ENCODE data around the gene MOGAT1. TPM values are rescaled to one million over a fixed set of nuclear protein-coding genes. Genes with fewer than 3 reads are reported as not detected.
A peak's percentile ranks its signal among the peaks of the same experiment; 100 is the strongest.

Gene MOGAT1
- total and polyA plus RNA-seq, 2 of the 8 experiments (the other 6 are each of a cell fraction or from before 2014, with no cell fraction given), result 0.11 to 0.67 TPM

- CTCF ChIA-PET (ENCODE audit: partially characterized antibody), result interaction anchor here (0.6 to 1.7 kb wide), 5 partner anchors 10 to 355 kb away, joined by 3 to 4 read pairs (median 3); no protein-coding TSS in a partner anchor
These were observed 84.9 kb downstream of the MOGAT1 start for GRCh38 chr2:222756362-222756831.

More at GRCh38 chr2:222756362-222756831, 84.9 kb downstream of the MOGAT1 start:
- Histone ChIP-seq H3K36me3 (ENCODE audit: control insufficient read depth in 2 of 4, insufficient read depth in 4 of 4, low read length in 3 of 4) (no peaks in the 10 kb centered on the region), H3K27ac (ENCODE audit: low read depth, low read length) (no peak overlapping the region), H3K9ac (replicated peaks in 1 of 4; ENCODE audit: extremely low read depth in 1 of 4, low read depth in 3 of 4, low read length in 3 of 4) (no peak overlapping the region), H3K4ac (replicated peaks; ENCODE audit: insufficient read length, low read depth, low read length) (no peak overlapping the region), H2BK12ac (ENCODE audit: low read depth, low read length) (no peak overlapping the region), H2AFZ (ENCODE audit: low read length) (0 out of 2 replicates have a peak overlapping the region, but pooled peaks have one; percentile 27), H4K5ac (ENCODE audit: insufficient read length, low read depth, low read length) (no peak overlapping the region), H3K4me3 (ENCODE audit: extremely low read depth in 1 of 4, insufficient read depth in 2 of 4, low read depth in 3 of 4, low read length in 4 of 4) (no peak overlapping the region), H3K9me3 (ENCODE audit: insufficient read depth in 2 of 2, low read depth in 1 of 2, low read length in 1 of 2) (no peaks in the 10 kb centered on the region), H3K79me2 (ENCODE audit: control insufficient read depth in 1 of 2, insufficient read depth in 2 of 2, low read length in 2 of 2) (no peaks in the 10 kb centered on the region), H2BK120ac (replicated peaks; ENCODE audit: low read depth, low read length) (peak overlapping the region; percentile 5), H4K91ac (replicated peaks; ENCODE audit: insufficient read length, low read length) (no peak overlapping the region), H3K14ac (ENCODE audit: insufficient read length) (no peak overlapping the region), H2AK5ac (ENCODE audit: low read depth, low read length) (no peak overlapping the region), H4K20me1 (replicated peaks in 1 of 2; ENCODE audit: control insufficient read depth in 1 of 2, insufficient read depth in 2 of 2, low read length in 2 of 2) (no peaks in the 10 kb centered on the region), H4K8ac (ENCODE audit: extremely low read depth, insufficient read depth, low read length) (no peak overlapping the region), H2BK5ac (ENCODE audit: low read depth, low read length) (no peak overlapping the region), H3K4me1 (replicated peaks in 1 of 4; ENCODE audit: control insufficient read depth in 3 of 4, insufficient read depth in 4 of 4, low read length in 3 of 4) (peaks cover 0 to 8% (median 2%) of the 10 kb centered on the region in 4 experiments; a peak in 3 of 7 replicates), H2BK15ac (ENCODE audit: low read length) (no peak overlapping the region), H3K18ac (ENCODE audit: extremely low read depth, low read length) (no peak overlapping the region), H3K56ac (replicated peaks; ENCODE audit: insufficient read length, low read depth, low read length) (no peak overlapping the region), H3K23me2 (ENCODE audit: low read depth, low read length) (no peaks in the 10 kb centered on the region), H3K23ac (ENCODE audit: insufficient read length) (no peak overlapping the region), H3K4me2 (ENCODE audit: insufficient read depth in 1 of 2, low read depth in 2 of 2, low read length in 2 of 2) (no peak overlapping the region), H3K79me1 (ENCODE audit: low read depth, low read length) (no peaks in the 10 kb centered on the region), H2BK20ac (ENCODE audit: low read length) (peak overlapping the region; percentile 13; the same call in 1 of the 2 replicates), H3K27me3 (replicated peaks in 1 of 4; ENCODE audit: control insufficient read depth in 3 of 4, extremely low read depth in 1 of 4, insufficient read depth in 3 of 4, low read length in 3 of 4) (no peaks in the 10 kb centered on the region; a peak in 2 of 7 replicates)
- POLR2A ChIA-PET (ENCODE audit: partially characterized antibody), result no interaction called here
- no peak for FAIRE-seq
- TF ChIP-seq POLR2A (IDR thresholded peaks at IDR 0.05; ENCODE audit: control extremely low read depth in 1 of 2, low read depth in 2 of 2, low read length in 2 of 2) (no peak), CBX5 (IDR thresholded peaks at IDR 0.05; ENCODE audit: low read depth, low read length) (no peak), SP2 (IDR thresholded peaks at IDR 0.05; ENCODE audit: low read length) (no peak), TEAD4 (IDR thresholded peaks at IDR 0.05; ENCODE audit: low read depth, low read length) (no peak), SP4 (IDR thresholded peaks at IDR 0.05; ENCODE audit: low read length) (no peak), HDAC2 (IDR thresholded peaks at IDR 0.05; ENCODE audit: borderline replicate concordance in 1 of 2, low read depth in 2 of 2, low read length in 2 of 2) (no peak), CEBPB (IDR thresholded peaks at IDR 0.05; ENCODE audit: low read depth, low read length) (no peak), SIRT6 (IDR thresholded peaks at IDR 0.05; ENCODE audit: low read length) (no peak)
- WGBS, 2 experiments (ENCODE audit: extremely low coverage in 1 of 2, insufficient coverage in 1 of 2, insufficient read length in 1 of 2, insufficient replicate concordance in 2 of 2, low coverage in 1 of 2, low lambda C conversion rate in 2 of 2, missing lambda C conversion rate in 1 of 2), result 78% methylated on average over 3 of the region's 3 CpGs; no CpG with 5 or more reads in 1 of the 2 experiments
- no peak for DNase-seq (ENCODE audit: low read depth in 1 of 2, low spot score in 2 of 2)
